ENCODE results near the gene CLASP2.
A peak's percentile ranks its signal among the peaks of the same experiment; 100 is the strongest.

The CLASP2 gene

GRCh38 chr3:33749546-33750210, 31.6 kb upstream of the CLASP2 start:
- no peak for DNase-seq
- no peak for TF ChIP-seq CTCF (IDR thresholded peaks at IDR 0.05)
- Mint-ChIP-seq H3K4me1 (no peaks in the 10 kb centered on the region), H3K9me3 (peaks cover 12% of the 10 kb centered on the region), H3K4me3 (no peak overlapping the region), H3K27ac (no peak overlapping the region), H3K27me3 (ENCODE audit: low read depth, poor library complexity) (no peaks in the 10 kb centered on the region), H3K36me3 (ENCODE audit: low read depth) (no peaks in the 10 kb centered on the region)

GRCh38 chr3:33746416-33747116, 28.5 kb upstream of the CLASP2 start:
- Mint-ChIP-seq H3K9me3 (peaks cover 4% of the 10 kb centered on the region), H3K27ac (no peak overlapping the region), H3K4me1 (no peaks in the 10 kb centered on the region), H3K36me3 (ENCODE audit: low read depth) (no peaks in the 10 kb centered on the region), H3K27me3 (ENCODE audit: low read depth, poor library complexity) (peaks cover 4% of the 10 kb centered on the region), H3K4me3 (no peak overlapping the region)
- DNase-seq = no peak
- TF ChIP-seq CTCF (IDR thresholded peaks at IDR 0.05) = no peak

DNA sequence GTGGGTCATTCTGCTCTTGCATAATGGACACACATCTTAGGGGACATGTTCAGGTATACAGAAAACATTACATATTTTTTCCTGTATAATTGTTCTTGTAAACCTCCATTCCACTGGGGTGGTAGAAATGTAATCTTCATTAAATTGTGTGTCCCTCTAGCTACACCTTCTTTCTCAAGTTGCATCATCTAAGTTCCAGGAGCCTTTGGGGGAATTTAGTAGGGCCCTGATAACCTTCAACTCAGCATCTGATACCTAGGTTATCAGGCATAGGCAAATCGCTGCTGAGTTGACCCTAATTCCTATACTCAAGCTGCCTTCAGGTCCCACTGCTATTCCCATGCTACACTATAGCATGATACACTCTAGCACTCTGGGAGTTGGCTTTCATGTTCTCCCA, 19.1 kb upstream of the CLASP2 start:
- no peak for TF ChIP-seq CTCF (IDR thresholded peaks at IDR 0.05)
- Mint-ChIP-seq H3K27ac (no peak overlapping the region), H3K9me3 (peaks cover 14% of the 10 kb centered on the region), H3K27me3 (ENCODE audit: low read depth, poor library complexity) (peaks cover 17% of the 10 kb centered on the region), H3K4me1 (no peaks in the 10 kb centered on the region), H3K4me3 (no peak overlapping the region), H3K36me3 (ENCODE audit: low read depth) (no peaks in the 10 kb centered on the region)
- DNase-seq = no peak

- H3K4me3 Mint-ChIP-seq = no peak overlapping the region
Observed at GRCh38 chr3:33732394-33732793, 14.3 kb upstream of the CLASP2 start.

GRCh38 chr3:33729993-33730392, 11.9 kb upstream of the CLASP2 start:
- Mint-ChIP-seq H3K4me1 (no peaks in the 10 kb centered on the region), H3K9me3 (peaks cover 20% of the 10 kb centered on the region), H3K27ac (no peak overlapping the region), H3K4me3 (no peak overlapping the region), H3K36me3 (ENCODE audit: low read depth) (no peaks in the 10 kb centered on the region), H3K27me3 (ENCODE audit: low read depth, poor library complexity) (peaks cover 3% of the 10 kb centered on the region)
- no peak for TF ChIP-seq CTCF (IDR thresholded peaks at IDR 0.05)
- DNase-seq = no peak

More at GRCh38 chr3:33732394-33732793, 14.3 kb upstream of the CLASP2 start:
- DNase-seq = peak; percentile 6
- Mint-ChIP-seq H3K4me1 (no peaks in the 10 kb centered on the region), H3K36me3 (ENCODE audit: low read depth) (no peaks in the 10 kb centered on the region), H3K27me3 (ENCODE audit: low read depth, poor library complexity) (peaks cover 12% of the 10 kb centered on the region), H3K9me3 (peaks cover 20% of the 10 kb centered on the region), H3K27ac (no peak overlapping the region)
- TF ChIP-seq CTCF (IDR thresholded peaks at IDR 0.05) = no peak

DNA sequence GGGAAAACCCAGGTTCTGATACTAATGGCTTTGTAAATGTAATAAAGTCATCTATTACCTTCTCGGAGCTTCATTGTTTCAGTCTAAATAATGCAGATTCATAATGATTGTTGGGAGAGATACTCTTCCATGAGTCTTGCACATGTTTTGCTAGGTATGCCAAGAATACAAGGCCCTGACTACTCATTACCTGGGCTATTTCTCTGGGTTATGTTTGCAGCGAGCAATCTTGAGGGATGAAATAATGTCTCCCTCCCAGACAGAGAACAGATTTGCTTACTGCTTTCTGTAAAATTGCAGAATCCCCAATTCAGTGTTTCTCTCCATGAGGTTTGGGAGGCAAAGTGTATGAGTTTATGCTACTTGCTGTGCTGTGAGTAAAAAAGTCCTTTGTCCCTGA, 6.2 kb upstream of the CLASP2 start:
- Mint-ChIP-seq H3K27me3 (ENCODE audit: low read depth, poor library complexity) (peaks cover 3% of the 10 kb centered on the region), H3K9me3 (no peaks in the 10 kb centered on the region), H3K36me3 (ENCODE audit: low read depth) (no peaks in the 10 kb centered on the region), H3K4me3 (no peak overlapping the region), H3K27ac (no peak overlapping the region), H3K4me1 (no peaks in the 10 kb centered on the region)
- no peak for DNase-seq
- TF ChIP-seq CTCF (IDR thresholded peaks at IDR 0.05) = no peak

All from nephron progenitor cell (in vitro differentiated cells).